Nephron progenitor cell (in vitro differentiated cells): ENCODE data around the gene CIB4.

Experiments used
- DNase-seq: peaks from one replicate; pipeline ENCODE4 v3.0.0; 2021
- H3K27ac Mint-ChIP-seq: 2 replicates; pipeline ENCODE4 v1.8.0; 2021; ENCODE audit warnings: mild to moderate bottlenecking, moderate library complexity, mixed read lengths
- H3K27me3 Mint-ChIP-seq: 2 replicates; pipeline ENCODE4 v1.8.0; 2021; ENCODE audit warnings: mild to moderate bottlenecking, low read depth, mixed read lengths; ENCODE audit not compliant: poor library complexity
- H3K36me3 Mint-ChIP-seq: 2 replicates; pipeline ENCODE4 v1.8.0; 2021; ENCODE audit warnings: low read depth, mixed read lengths
- H3K4me1 Mint-ChIP-seq: 2 replicates; pipeline ENCODE4 v1.8.0; 2021; ENCODE audit warnings: mixed read lengths
- H3K4me3 Mint-ChIP-seq: 2 replicates; pipeline ENCODE4 v1.8.0; 2021; ENCODE audit warnings: mild to moderate bottlenecking, moderate library complexity, mixed read lengths
- H3K9me3 Mint-ChIP-seq: 2 replicates; pipeline ENCODE4 v1.8.0; 2021; ENCODE audit warnings: mild to moderate bottlenecking, moderate library complexity, mixed read lengths
- TF ChIP-seq, protein P1 (sequence below): fragments of 200-600 bp; sonication (generic); IDR thresholded peaks from 2 replicates; pipeline ENCODE4 v1.5.0; 2021; ENCODE audit warnings: antibody characterized with exemption

CIB4 gene

DNA sequence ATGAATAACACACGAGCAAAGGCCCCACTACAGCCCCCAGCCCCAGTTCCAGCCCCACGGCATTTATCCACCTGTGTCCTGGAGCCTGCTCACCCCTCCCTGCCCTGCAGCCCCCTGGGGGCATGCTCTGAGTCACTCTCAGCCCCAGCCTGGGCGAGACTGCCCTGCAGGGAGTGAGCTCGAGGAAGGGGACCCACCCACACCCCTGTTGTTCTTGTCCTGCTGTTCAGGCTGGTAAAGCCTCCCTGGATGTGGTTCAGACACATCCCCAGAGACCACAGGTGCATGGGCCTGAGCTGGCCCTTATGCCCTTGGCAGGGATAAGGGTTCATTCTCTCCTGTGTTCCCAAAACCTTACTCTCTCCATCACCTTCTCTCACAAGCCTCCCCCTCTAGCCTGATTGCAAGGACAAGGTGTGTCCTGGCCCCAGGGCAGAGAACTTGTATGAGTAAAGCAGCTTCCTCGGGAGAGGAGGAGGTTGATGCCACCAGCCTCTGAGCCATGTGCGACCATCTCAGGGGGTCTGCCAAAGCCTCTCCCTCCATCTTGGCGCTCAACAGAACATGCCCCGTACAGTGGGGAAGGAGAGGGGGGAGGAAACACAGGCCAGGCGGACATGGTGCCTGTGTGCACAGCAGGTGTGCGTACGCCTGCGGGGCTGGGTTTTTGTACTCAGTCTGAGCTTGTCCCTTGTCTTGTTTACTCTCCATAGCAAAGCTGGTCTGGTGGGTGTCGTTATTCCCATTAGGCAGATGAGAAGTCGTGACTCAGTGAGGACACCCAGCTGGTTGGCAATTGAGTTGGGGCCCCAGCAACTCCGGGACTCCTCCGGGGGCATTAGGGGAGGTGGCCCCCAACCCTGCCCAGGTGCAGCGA is 64.4 kb downstream of the CIB4 start:
- peaks cover 13% of the 10 kb centered on the region for H3K4me1 Mint-ChIP-seq
- TF ChIP-seq, protein P1, sequence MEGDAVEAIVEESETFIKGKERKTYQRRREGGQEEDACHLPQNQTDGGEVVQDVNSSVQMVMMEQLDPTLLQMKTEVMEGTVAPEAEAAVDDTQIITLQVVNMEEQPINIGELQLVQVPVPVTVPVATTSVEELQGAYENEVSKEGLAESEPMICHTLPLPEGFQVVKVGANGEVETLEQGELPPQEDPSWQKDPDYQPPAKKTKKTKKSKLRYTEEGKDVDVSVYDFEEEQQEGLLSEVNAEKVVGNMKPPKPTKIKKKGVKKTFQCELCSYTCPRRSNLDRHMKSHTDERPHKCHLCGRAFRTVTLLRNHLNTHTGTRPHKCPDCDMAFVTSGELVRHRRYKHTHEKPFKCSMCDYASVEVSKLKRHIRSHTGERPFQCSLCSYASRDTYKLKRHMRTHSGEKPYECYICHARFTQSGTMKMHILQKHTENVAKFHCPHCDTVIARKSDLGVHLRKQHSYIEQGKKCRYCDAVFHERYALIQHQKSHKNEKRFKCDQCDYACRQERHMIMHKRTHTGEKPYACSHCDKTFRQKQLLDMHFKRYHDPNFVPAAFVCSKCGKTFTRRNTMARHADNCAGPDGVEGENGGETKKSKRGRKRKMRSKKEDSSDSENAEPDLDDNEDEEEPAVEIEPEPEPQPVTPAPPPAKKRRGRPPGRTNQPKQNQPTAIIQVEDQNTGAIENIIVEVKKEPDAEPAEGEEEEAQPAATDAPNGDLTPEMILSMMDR = no peak
- H3K9me3 Mint-ChIP-seq = no peaks in the 10 kb centered on the region
- DNase-seq = no peak
- H3K4me3 Mint-ChIP-seq = no peak overlapping the region
- no peaks in the 10 kb centered on the region for H3K36me3 Mint-ChIP-seq
- no peak overlapping the region for H3K27ac Mint-ChIP-seq
- H3K27me3 Mint-ChIP-seq = peaks cover 53% of the 10 kb centered on the region

- Mint-ChIP-seq H3K27me3 (peaks cover 49% of the 10 kb centered on the region), H3K27ac (no peak overlapping the region), H3K36me3 (no peaks in the 10 kb centered on the region), H3K4me1 (peaks cover 13% of the 10 kb centered on the region), H3K9me3 (no peaks in the 10 kb centered on the region), H3K4me3 (no peak overlapping the region)
- no peak for DNase-seq
- TF ChIP-seq, protein P1 = no peak
These were observed 65.2 kb downstream of the CIB4 start for GRCh38 chr2:26575836-26576564.

- Mint-ChIP-seq H3K9me3 (no peaks in the 10 kb centered on the region), H3K27ac (no peak overlapping the region), H3K36me3 (no peaks in the 10 kb centered on the region), H3K4me1 (peaks cover 13% of the 10 kb centered on the region), H3K27me3 (peaks cover 54% of the 10 kb centered on the region), H3K4me3 (no peak overlapping the region)
- no peak for DNase-seq
- TF ChIP-seq, protein P1 = no peak
These were observed 66.1 kb downstream of the CIB4 start for GRCh38 chr2:26574900-26575560.

DNA sequence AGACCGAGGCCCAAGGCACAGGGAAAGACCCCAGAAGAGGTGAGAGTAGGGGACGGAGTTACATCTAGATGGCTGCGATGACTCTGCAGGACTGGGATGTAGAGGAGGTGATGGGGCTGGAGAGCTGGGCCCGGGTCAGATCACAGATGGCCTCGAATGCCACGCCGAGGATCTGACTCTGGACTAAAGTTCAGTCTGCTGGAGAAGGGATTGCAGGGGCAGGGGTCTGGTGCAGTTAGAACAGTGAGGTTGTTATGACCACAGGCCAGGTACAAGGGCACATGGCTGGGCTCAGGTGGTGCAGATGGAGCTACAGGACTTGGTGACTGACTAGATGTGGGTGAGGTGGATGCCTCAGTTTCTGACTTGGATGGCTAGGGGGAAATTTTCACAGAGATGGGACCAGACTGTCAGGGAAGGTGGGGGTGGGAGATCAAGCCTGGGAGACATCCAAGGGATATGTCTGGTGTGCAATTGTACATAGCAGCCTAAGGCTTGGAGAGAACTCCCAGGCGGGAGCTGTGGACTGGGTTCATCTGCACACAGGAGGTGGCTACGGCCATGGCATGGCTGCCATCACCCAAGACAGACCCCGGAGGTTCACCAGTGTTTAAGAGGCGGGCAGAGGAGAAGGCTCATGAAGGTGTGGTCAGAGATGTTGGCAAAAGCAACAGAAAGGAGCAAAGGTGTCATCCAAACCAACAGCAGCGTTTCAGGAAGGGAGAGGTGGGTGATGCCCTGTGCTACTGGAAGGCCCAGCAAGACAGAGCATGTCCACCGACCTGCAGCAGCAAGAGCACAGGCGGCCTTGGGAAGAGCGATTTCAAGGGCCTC is 66.9 kb downstream of the CIB4 start:
- H3K9me3 Mint-ChIP-seq = no peaks in the 10 kb centered on the region
- peaks cover 49% of the 10 kb centered on the region for H3K27me3 Mint-ChIP-seq
- TF ChIP-seq, protein P1 = no peak
- H3K27ac Mint-ChIP-seq = no peak overlapping the region
- H3K36me3 Mint-ChIP-seq = no peaks in the 10 kb centered on the region
- no peak overlapping the region for H3K4me3 Mint-ChIP-seq
- no peak for DNase-seq
- H3K4me1 Mint-ChIP-seq = peaks cover 13% of the 10 kb centered on the region

GRCh38 chr2:26573241-26573925 is 67.8 kb downstream of the CIB4 start:
- Mint-ChIP-seq H3K4me3 (no peak overlapping the region), H3K27ac (no peak overlapping the region), H3K27me3 (peaks cover 47% of the 10 kb centered on the region), H3K4me1 (peaks cover 13% of the 10 kb centered on the region), H3K9me3 (no peaks in the 10 kb centered on the region), H3K36me3 (no peaks in the 10 kb centered on the region)
- TF ChIP-seq, protein P1 = no peak
- DNase-seq = no peak
